Stromal cell of bone marrow (primary cell): ENCODE data around the gene PDGFRA.
"Not testable (repeated sequence)": the region's sequence is repeated elsewhere in the genome, so short reads cannot be mapped to it uniquely, and the experiment has no call there.

ENCODE experiments used
- DNase-seq: peaks from one replicate; pipeline ENCODE4 v3.0.0-alpha.2; 2012; ENCODE audit warnings: low read depth

Gene PDGFRA

GRCh38 chr4:54227256-54228055 lies 1.6 kb upstream of the PDGFRA start:
- DNase-seq = no peak

GRCh38 chr4:54228056-54228527 lies 1.0 kb upstream of the PDGFRA start:
- peak; percentile 71 for DNase-seq

DNA sequence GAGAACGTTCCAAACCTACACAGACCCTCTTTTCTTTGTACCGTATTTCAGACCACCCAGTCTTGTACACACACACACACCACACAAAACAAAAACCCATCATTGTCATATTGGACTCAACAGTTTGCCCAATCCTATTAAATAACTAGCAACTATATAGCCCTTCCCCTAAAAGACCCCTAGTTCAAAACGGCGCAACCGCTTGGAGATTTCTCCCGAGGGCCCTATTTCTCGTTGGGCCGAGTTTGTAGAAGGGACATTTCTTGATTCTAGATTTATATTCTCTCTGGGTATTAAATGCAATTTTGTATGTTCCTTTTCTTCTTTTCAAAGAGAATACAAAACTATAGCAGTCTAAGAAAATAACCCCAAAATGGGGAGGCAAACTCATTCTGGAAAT lies 547 bp upstream of the PDGFRA start:
- no peak for DNase-seq

GRCh38 chr4:54229631-54230483 lies 764 bp downstream of the PDGFRA start:
- DNase-seq = no peak

- DNase-seq = no peak
These were observed 1.7 kb downstream of the PDGFRA start for GRCh38 chr4:54230484-54231418.

GRCh38 chr4:54231419-54231767 lies 2.3 kb downstream of the PDGFRA start:
- DNase-seq = no peak

DNA sequence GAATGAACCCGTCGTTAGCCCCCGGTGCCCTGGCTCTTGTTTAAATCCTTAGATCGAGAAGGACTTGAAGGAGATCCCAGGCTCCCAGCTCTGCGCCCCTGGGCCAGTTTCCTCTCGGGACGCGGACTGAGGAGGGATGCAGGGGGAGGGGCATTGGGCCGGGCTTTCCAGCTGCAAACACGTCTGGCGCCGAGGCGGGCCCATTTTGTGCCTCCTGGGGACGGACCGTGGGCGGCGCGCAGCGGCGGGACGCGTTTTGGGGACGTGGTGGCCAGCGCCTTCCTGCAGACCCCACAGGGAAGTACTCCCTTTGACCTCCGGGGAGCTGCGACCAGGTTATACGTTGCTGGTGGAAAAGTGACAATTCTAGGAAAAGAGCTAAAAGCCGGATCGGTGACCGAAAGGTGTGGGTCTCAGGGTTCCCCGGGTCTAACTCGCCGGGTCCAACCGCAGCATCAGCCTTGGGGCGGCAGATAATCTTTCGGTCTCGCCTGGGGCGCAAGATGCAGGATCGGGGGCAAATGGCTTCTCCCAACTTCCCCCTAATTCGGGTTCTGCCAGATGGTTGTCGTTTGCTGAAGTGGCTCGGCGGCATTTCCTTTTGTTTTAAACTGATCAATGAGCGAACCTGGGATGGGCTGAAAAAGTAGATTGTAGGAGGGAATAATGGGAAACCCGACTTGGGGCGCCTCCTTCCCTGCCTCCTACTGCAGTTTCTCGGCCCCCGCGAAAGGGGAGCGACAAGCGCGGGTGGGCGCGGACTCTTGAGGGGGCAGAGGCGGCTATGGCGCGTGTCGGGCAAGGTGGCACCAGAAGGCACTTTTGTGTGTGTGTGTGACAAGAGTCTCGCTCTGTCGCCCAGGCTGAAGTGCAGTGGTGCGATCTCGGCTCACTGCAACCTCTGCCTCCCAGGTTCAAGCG lies 2.9 kb downstream of the PDGFRA start:
- no peak for DNase-seq

- DNase-seq = no peak
These were observed 4.2 kb downstream of the PDGFRA start for GRCh38 chr4:54233277-54233696.

GRCh38 chr4:54233697-54234496 lies 4.8 kb downstream of the PDGFRA start:
- no peak for DNase-seq

DNA sequence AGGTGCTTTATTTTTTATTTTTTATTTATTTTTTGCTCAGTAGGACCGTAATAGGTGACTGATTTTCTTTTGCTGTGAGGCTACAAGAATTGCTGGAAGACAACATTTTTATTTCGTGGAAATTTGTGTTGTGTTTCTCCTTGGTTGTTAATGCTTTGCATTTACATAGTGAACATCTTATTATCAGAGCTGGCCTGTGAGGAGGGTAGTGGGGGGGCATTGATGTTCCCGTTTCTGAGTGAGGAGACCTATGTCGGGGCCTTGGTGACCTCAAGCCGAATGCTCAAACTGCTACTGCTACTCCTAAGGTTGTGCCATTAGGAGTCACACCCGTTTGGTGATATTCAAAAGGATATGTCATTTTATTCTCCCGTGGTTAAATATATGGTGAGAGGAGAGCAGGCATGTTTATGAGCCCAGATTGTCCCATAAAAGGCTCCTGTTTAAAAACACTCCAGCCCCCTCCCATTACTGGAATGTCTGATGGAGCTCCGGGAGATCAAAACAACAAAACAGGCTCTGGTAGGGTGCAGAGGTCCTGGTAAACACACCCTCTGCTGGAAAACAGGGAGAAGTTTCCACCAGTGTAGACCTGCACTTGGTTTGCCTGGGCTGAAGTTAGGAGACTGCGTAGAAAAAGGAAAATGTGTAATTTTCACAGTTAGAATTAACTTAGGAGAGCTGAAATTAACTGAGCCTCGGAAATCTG lies 5.6 kb downstream of the PDGFRA start:
- DNase-seq = no peak

DNA sequence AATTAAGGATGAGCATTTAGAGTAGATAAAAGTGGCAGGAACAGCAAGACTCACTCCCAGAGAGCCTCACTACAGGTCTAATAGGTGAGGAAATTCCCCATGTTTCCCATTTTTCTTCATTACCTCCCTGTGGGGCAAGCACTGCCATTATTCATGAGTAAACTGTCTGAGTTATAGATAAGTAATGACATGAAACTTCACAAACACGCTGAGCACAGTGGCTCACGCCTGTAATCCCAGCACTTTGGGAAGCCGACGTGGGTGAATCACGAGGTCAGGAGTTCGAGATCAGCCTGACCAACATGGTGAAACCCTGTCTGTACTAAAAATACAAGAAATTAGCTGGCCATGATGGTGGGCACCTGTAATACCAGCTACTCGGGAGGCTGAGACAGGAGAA lies 7.2 kb downstream of the PDGFRA start:
- not testable (repeated sequence) for DNase-seq

GRCh38 chr4:54237770-54238169 lies 8.7 kb downstream of the PDGFRA start:
- no peak for DNase-seq

- no peak for DNase-seq
These were observed 9.3 kb downstream of the PDGFRA start for GRCh38 chr4:54238389-54238788.

DNA sequence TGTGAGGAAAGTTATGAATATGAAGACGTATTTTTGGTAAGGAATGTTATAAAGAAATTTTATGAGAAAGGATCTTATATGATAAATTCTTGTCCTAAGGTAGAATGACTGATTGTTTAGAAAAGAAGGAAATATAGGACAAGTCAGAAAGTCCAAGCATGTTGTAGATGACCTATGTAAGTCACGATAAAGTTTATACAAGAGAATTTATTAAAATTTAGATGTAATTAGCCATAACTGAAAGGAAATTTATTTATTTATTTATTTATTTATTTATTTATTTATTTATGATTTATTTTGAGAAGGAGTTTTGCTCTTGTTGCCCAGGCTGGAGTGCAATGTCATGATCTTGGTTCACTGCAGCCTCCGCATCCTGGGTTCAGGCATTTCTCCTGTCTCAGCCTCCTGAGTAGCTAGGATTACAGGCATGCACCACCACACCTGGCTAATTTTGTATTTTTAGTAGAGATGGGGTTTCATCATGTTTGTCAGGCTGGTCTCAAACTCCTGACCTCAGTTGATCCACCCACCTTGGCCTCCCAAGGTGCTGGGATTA lies 12.3 kb downstream of the PDGFRA start:
- not testable (repeated sequence) for DNase-seq

GRCh38 chr4:54243541-54243940 lies 14.4 kb downstream of the PDGFRA start:
- DNase-seq = not testable (repeated sequence)

DNA sequence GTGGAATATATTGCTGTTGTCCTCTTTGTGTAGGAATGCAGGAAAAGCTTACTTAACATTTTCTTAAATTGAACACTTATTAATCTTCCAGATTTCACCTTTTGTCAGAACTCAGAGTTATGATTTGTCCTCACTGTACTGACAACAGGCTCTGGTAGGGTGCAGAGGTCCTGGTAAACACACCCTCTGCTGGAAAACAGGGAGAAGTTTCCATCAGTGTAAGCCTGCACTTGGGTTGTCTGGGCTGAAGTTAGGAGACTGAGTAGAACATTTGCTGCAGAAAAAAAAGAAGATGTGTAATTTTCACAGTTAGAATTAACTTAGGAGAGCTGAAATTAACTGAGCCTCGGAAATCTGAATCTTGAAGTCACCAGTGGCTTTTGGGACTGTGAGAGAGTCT lies 23.2 kb downstream of the PDGFRA start:
- DNase-seq = not testable (repeated sequence)

DNA sequence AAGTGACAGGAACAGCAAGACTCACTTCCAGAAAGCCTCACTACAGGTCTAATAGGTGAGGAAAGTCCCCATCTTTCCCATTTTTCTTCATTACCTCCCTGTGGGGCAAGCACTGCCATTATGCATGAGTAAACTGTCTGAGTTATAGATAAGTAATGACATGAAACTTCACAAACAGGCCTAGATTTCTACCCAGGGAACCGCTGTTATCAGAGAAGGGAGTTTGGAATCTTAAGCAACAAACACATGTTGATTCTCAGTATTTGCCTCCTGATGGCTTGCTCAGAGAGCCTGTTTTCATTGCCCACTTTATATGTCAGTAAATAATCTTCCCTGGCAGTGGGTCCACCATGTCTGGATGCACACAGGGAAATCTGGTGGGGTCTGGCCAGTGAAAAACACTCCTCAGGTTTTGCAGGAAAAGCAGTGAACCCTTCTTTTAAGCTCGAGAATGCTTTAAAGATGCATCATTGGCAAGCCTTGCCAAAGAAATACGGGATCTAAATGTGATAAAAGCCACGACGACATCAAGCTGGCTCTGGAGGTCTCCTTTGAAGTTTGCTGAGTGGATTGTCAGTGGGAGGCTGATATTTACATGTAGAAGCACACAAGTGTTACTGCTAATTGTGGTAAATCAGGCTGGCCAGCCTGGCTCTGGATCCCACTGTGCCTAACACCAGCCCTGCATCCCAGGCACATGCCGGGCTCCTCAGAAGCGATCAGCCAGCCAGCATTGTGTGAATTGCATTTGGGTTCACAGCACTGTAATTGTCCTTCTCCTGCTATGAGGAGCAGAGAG lies 25.2 kb downstream of the PDGFRA start:
- DNase-seq = no peak

- DNase-seq = no peak
These were observed 25.8 kb downstream of the PDGFRA start for GRCh38 chr4:54254915-54255246.
